Loucy (cell line): Measurements from ENCODE around the gene NAB1.
"Not testable (repeated sequence)": the region's sequence is repeated elsewhere in the genome, so short reads cannot be mapped to it uniquely, and the experiment has no call there.

Source experiments
- H2AFZ ChIP-seq: fragments of 200-600 bp; sonication (generic); 2 replicates; pipeline ENCODE4 v1.6.0; 2016; ENCODE audit warnings: antibody characterized with exemption, mild to moderate bottlenecking, low read length, moderate library complexity
- H3F3A ChIP-seq: fragments of 200-600 bp; 2 replicates; pipeline ENCODE4 v1.6.0; 2016; ENCODE audit warnings: antibody characterized with exemption, low read depth, mild to moderate bottlenecking
- H3K27me3 ChIP-seq: fragments of 200-600 bp; sonication (generic); 2 replicates; pipeline ENCODE4 v1.6.1; 2014; ENCODE audit warnings: low read length, mild to moderate bottlenecking; ENCODE audit not compliant: insufficient read depth, poor library complexity, severe bottlenecking
- H3K36me3 ChIP-seq: fragments of 200-600 bp; sonication (generic); 2 replicates; pipeline ENCODE4 v1.6.1; 2016; ENCODE audit warnings: low read length; ENCODE audit not compliant: insufficient read depth
- H3K4me1 ChIP-seq: fragments of 200-600 bp; sonication (generic); 2 replicates; pipeline ENCODE4 v1.5.1; 2014; ENCODE audit warnings: low read length, mild to moderate bottlenecking; ENCODE audit not compliant: insufficient read depth, poor library complexity, severe bottlenecking
- H3K4me2 ChIP-seq: fragments of 200-600 bp; sonication (generic); 2 replicates; pipeline ENCODE4 v1.6.0; 2014; ENCODE audit warnings: antibody characterized with exemption, low read length, low read depth, mild to moderate bottlenecking; ENCODE audit not compliant: poor library complexity, severe bottlenecking
- H3K4me3 ChIP-seq: fragments of 200-600 bp; sonication (generic); 2 replicates; pipeline ENCODE4 v1.5.1; 2014; ENCODE audit warnings: low read length, mild to moderate bottlenecking, mixed read lengths; ENCODE audit not compliant: poor library complexity, severe bottlenecking
- H3K79me2 ChIP-seq: fragments of 200-600 bp; sonication (generic); 2 replicates; pipeline ENCODE4 v1.6.1; 2014; ENCODE audit warnings: low read length; ENCODE audit not compliant: insufficient read depth
- H3K9ac ChIP-seq: fragments of 200-600 bp; sonication (generic); 2 replicates; pipeline ENCODE4 v1.6.0; 2014; ENCODE audit warnings: mild to moderate bottlenecking, low read depth, low read length, moderate library complexity; ENCODE audit not compliant: poor library complexity, severe bottlenecking
- H3K9me2 ChIP-seq: fragments of 200-600 bp; sonication (generic); replicated peaks from 2 replicates; pipeline ENCODE4 v1.6.1; 2016; ENCODE audit warnings: low read depth, low read length, mixed read lengths
- H3K9me3 ChIP-seq: fragments of 200-600 bp; sonication (generic); 2 replicates; pipeline ENCODE4 v1.6.1; 2014; ENCODE audit warnings: mild to moderate bottlenecking, antibody characterized with exemption, low read length, low read depth; ENCODE audit not compliant: insufficient read depth
- H4K20me1 ChIP-seq: fragments of 200-600 bp; sonication (generic); 2 replicates; pipeline ENCODE4 v1.6.0; 2014; ENCODE audit warnings: antibody characterized with exemption, low read length, mild to moderate bottlenecking; ENCODE audit not compliant: insufficient read depth, poor library complexity, severe bottlenecking
- EZH2phosphoT487 ChIP-seq: fragments of 200-600 bp; IDR thresholded peaks from 2 replicates; pipeline ENCODE4 v1.6.1; 2018; ENCODE audit warnings: antibody characterized with exemption, mild to moderate bottlenecking, moderate library complexity, borderline replicate concordance
- TF ChIP-seq, protein P1 (sequence below): fragments of 200-600 bp; sonication (generic); conservative IDR thresholded peaks from 2 replicates; pipeline ENCODE4 v1.5.1; 2014; ENCODE audit warnings: mild to moderate bottlenecking, antibody characterized with exemption, low read length

Gene NAB1

DNA sequence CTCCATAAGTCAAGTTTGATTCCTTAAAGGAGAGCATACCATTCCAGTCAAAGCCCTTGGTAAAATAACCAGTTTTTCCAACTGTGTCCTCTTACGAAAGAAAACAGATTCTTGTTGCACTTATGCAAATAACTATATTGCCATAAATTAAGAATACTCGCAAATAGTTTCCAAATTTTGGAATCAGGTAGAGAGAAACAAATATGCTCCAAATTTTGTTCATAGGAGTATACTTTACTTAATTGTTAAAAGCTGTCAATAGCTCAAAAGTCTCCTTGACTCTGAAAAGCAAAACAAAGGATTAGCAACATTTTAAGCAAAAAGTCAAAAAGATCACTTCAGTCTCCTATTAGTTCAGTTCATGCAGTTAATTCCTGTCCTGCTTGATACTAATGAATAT is 38.4 kb upstream of the NAB1 start:
- H3F3A ChIP-seq, H3K9me2 ChIP-seq, H4K20me1 ChIP-seq, H3K79me2 ChIP-seq, H3K4me2 ChIP-seq, H3K4me3 ChIP-seq, H3K27me3 ChIP-seq, H2AFZ ChIP-seq, H3K9me3 ChIP-seq, H3K9ac ChIP-seq, H3K4me1 ChIP-seq, H3K36me3 ChIP-seq: not testable (repeated sequence)

DNA sequence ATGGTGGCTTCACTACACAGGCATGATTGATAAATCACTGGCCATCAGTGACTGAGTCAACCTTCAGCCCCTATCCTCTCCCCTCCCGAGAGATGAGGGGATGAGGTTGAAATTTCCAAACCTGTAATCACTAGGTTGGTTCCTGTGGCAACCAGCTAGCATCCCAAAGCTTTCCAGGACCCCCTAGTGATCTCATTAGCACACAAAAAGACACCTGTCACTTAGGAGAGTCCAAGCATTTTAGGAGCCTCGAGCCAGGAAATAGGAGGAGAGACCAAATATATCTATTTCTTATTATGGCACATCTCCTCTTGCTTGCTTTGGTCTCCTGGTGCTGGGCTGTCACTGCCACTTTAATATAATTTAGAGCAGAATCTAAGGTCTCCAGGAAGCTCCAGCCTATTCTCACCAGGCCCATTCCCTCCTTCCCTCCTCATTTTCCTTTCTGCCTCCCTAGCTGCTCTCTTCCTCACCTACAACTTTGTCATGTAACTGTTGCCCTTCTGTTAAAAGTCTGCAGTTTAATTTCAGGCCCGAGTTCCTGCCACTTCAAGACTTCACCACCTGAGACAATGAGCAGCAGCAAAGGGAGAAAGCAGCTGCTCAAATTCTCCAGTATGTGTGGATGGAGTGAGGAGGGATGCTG is 33.2 kb upstream of the NAB1 start:
- Histone ChIP-seq H3K36me3 (no peaks in the 10 kb centered on the region), H3K9me3 (no peaks in the 10 kb centered on the region), H3K4me2 (no peak overlapping the region), H3K4me1 (no peaks in the 10 kb centered on the region), H3K27me3 (no peaks in the 10 kb centered on the region), H3K9ac (no peak overlapping the region), H3K4me3 (no peak overlapping the region), H3F3A (no peaks in the 10 kb centered on the region), H4K20me1 (no peaks in the 10 kb centered on the region), H3K9me2 (no peaks in the 10 kb centered on the region), H3K79me2 (no peaks in the 10 kb centered on the region), H2AFZ (no peak overlapping the region)
- no peak for TF ChIP-seq EZH2phosphoT487
- TF ChIP-seq, protein P1, sequence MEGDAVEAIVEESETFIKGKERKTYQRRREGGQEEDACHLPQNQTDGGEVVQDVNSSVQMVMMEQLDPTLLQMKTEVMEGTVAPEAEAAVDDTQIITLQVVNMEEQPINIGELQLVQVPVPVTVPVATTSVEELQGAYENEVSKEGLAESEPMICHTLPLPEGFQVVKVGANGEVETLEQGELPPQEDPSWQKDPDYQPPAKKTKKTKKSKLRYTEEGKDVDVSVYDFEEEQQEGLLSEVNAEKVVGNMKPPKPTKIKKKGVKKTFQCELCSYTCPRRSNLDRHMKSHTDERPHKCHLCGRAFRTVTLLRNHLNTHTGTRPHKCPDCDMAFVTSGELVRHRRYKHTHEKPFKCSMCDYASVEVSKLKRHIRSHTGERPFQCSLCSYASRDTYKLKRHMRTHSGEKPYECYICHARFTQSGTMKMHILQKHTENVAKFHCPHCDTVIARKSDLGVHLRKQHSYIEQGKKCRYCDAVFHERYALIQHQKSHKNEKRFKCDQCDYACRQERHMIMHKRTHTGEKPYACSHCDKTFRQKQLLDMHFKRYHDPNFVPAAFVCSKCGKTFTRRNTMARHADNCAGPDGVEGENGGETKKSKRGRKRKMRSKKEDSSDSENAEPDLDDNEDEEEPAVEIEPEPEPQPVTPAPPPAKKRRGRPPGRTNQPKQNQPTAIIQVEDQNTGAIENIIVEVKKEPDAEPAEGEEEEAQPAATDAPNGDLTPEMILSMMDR, result no peak

DNA sequence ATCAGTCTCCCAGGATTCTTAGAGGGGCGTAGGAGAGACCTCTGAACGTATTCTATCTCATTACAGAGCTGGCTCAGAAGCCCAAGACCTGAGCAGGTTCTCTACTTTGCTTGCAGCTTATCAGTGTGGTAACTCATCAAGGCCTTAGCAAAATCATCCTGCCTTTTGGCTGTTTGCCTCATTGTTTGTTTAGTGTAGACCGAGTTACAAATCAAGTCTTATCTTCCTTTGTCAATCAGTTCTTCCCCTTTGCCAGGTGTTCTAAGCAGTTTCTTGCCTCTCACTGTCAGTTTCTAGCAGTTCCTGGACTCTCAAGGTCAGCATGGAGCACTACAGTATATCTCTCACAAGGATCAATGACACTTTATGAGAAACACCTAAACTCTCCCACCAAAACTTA is 30.9 kb upstream of the NAB1 start:
- Histone ChIP-seq H3K4me3 (no peak overlapping the region), H3K4me2 (no peak overlapping the region), H3F3A (no peaks in the 10 kb centered on the region), H3K79me2 (no peaks in the 10 kb centered on the region), H3K4me1 (no peaks in the 10 kb centered on the region), H2AFZ (no peak overlapping the region), H3K36me3 (no peaks in the 10 kb centered on the region), H3K27me3 (no peaks in the 10 kb centered on the region), H3K9ac (no peak overlapping the region), H4K20me1 (no peaks in the 10 kb centered on the region), H3K9me3 (no peaks in the 10 kb centered on the region), H3K9me2 (no peaks in the 10 kb centered on the region)
- TF ChIP-seq, protein P1, result no peak
- TF ChIP-seq EZH2phosphoT487, result no peak

DNA sequence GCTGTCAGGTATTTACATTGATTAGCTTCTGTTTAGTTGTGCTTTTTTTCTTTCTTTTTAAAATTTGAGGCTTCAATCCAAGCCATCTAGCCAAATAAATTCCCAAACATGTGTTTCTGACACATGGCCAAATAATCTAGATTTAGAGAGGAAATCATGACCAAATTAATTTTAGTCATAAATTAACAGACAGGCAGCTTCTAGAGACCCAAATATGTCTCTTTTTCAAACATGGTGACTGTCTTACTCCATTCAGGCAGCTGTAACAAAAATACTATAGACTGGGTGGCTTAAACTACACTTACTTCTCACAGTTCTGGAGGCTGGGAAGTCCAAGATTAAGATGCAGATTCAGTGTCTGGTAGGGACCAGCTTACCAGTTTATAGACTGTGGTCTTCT is 23.2 kb upstream of the NAB1 start:
- Histone ChIP-seq H3K4me3 (no peak overlapping the region), H2AFZ (no peak overlapping the region), H3K4me1 (no peaks in the 10 kb centered on the region), H3K36me3 (no peaks in the 10 kb centered on the region), H3K9me2 (no peaks in the 10 kb centered on the region), H4K20me1 (no peaks in the 10 kb centered on the region), H3K79me2 (no peaks in the 10 kb centered on the region), H3K27me3 (no peaks in the 10 kb centered on the region), H3F3A (no peaks in the 10 kb centered on the region), H3K9me3 (no peaks in the 10 kb centered on the region), H3K9ac (no peak overlapping the region), H3K4me2 (no peak overlapping the region)
- no peak for TF ChIP-seq EZH2phosphoT487
- TF ChIP-seq, protein P1, result no peak
